HepG2 (cell line): ENCODE results near the gene LGALS1. TPM values are rescaled to one million over a fixed set of nuclear protein-coding genes. Genes with fewer than 3 reads are reported as not detected.
A peak's percentile ranks its signal among the peaks of the same experiment; 100 is the strongest.

Experiments
- E2F5 ChIP-seq: sonication (generic); formaldehyde crosslinking; conservative IDR thresholded peaks from 2 replicates; pipeline ENCODE4 v1.4.0; 2020; ENCODE audit warnings: missing genetic modification reagents
- HOXA7 ChIP-seq: sonication (generic); formaldehyde crosslinking; IDR thresholded peaks from 2 replicates; pipeline ENCODE4 v1.8.1; 2022; ENCODE audit warnings: mild to moderate bottlenecking, missing genetic modification reagents, moderate library complexity
- MED1 ChIP-seq: sonication (generic); formaldehyde crosslinking; IDR thresholded peaks from 2 replicates; pipeline ENCODE4 v1.4.0; 2020; ENCODE audit warnings: missing genetic modification reagents
- PHF5A ChIP-seq: IDR thresholded peaks from one replicate; pipeline ENCODE4 v1.6.1; 2018; ENCODE audit warnings: low read depth, missing genetic modification reagents; ENCODE audit not compliant: unreplicated experiment
- RARA ChIP-seq: IDR thresholded peaks from 2 replicates; pipeline ENCODE4 v1.6.1; 2016; ENCODE audit warnings: missing genetic modification reagents, missing compliant biosample characterization
- TAF15 ChIP-seq: fragments of 200-400 bp; formaldehyde crosslinking; IDR thresholded peaks from one replicate; pipeline ENCODE4 v1.6.1; 2018; ENCODE audit warnings: mild to moderate bottlenecking, low read depth, low read length; ENCODE audit not compliant: poor library complexity, severe bottlenecking
- ZMYM2 ChIP-seq: sonication (generic); formaldehyde crosslinking; IDR thresholded peaks from 2 replicates; pipeline ENCODE4 v1.8.0; 2022; ENCODE audit warnings: mild to moderate bottlenecking, missing genetic modification reagents
- ZNF142 ChIP-seq: sonication (generic); formaldehyde crosslinking; IDR thresholded peaks from 2 replicates; pipeline ENCODE4 v1.4.0; 2020; ENCODE audit warnings: missing genetic modification reagents
- ZNF17 ChIP-seq: sonication (generic); formaldehyde crosslinking; IDR thresholded peaks from 2 replicates; pipeline ENCODE4 v1.5.0; 2020; ENCODE audit warnings: mild to moderate bottlenecking, missing genetic modification reagents
- ZNF572 ChIP-seq: sonication (generic); formaldehyde crosslinking; IDR thresholded peaks from 2 replicates; pipeline ENCODE4 v1.5.1; 2020; ENCODE audit warnings: mild to moderate bottlenecking, missing genetic modification reagents
- ZNF605 ChIP-seq: sonication (generic); formaldehyde crosslinking; IDR thresholded peaks from 2 replicates; pipeline ENCODE4 v1.8.0; 2022; ENCODE audit warnings: mild to moderate bottlenecking, missing genetic modification reagents
- polyA plus RNA-seq, 8 experiments: library from polyadenylated mRNA; depleted of rRNA in 3 of 8; stranded (reverse) in 7 of 8; unstranded in 1 of 8; fragments of >200 nt; fragmentation: Illumina TruSeq in 4 of 8; extraction: Trizol in 4 of 8; gene quantifications; 2 replicates each; pipeline versions ENCODE4 v1.2.1 to v1.2.3, GENCODE V29; 2011 to 2016; ENCODE audit warnings: low read depth in 4 of 8, missing spikeins in 1 of 8, mixed read lengths in 1 of 8; ENCODE audit not compliant: insufficient read depth in 1 of 8
- total RNA-seq, 5 experiments: library from RNA; depleted of rRNA; stranded (reverse); fragments of >200 nt; fragmentation: Illumina TruSeq; extraction: Trizol; gene quantifications; 2 replicates each; pipeline ENCODE4 v1.2.3, GENCODE V29; 2016; ENCODE audit warnings: low read depth in 1 of 5
- TF ChIP-seq, protein P1 (sequence below): sonication (generic); formaldehyde crosslinking; IDR thresholded peaks from 2 replicates; pipeline ENCODE4 v1.5.1; 2020; ENCODE audit warnings: missing genetic modification reagents, mild to moderate bottlenecking, borderline replicate concordance
- TF ChIP-seq, protein P2 (sequence below): sonication (generic); formaldehyde crosslinking; IDR thresholded peaks from 2 replicates; pipeline ENCODE4 v1.8.0; 2023; ENCODE audit warnings: mild to moderate bottlenecking, missing genetic modification reagents

Gene LGALS1
- total and polyA plus RNA-seq, 2 of the 13 experiments (the other 11 are each of a cell fraction or from before 2014, with no cell fraction given), result 103 to 858 TPM

- TF ChIP-seq ZNF142 (CRISPR knock-in tag) (no peak; the same call in 1 of the 2 replicates), ZMYM2 (CRISPR knock-in tag) (0 out of 2 replicates have a peak, but pooled peaks have one; percentile 50), RARA (CRISPR knock-in tag) (peak; percentile 41; the same call in 1 of the 2 replicates), HOXA7 (CRISPR knock-in tag) (no peak), ZNF605 (CRISPR knock-in tag) (peak; percentile 50; the same call in 1 of the 2 replicates), ZNF17 (no peak), E2F5 (no peak), TAF15 (peak; percentile 87), ZNF572 (CRISPR knock-in tag) (no peak), MED1 (peak; percentile 15), PHF5A (CRISPR knock-in tag) (no peak)
- TF ChIP-seq, protein P1, sequence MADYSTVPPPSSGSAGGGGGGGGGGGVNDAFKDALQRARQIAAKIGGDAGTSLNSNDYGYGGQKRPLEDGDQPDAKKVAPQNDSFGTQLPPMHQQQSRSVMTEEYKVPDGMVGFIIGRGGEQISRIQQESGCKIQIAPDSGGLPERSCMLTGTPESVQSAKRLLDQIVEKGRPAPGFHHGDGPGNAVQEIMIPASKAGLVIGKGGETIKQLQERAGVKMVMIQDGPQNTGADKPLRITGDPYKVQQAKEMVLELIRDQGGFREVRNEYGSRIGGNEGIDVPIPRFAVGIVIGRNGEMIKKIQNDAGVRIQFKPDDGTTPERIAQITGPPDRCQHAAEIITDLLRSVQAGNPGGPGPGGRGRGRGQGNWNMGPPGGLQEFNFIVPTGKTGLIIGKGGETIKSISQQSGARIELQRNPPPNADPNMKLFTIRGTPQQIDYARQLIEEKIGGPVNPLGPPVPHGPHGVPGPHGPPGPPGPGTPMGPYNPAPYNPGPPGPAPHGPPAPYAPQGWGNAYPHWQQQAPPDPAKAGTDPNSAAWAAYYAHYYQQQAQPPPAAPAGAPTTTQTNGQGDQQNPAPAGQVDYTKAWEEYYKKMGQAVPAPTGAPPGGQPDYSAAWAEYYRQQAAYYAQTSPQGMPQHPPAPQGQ (CRISPR knock-in tag), result no peak
- TF ChIP-seq, protein P2, sequence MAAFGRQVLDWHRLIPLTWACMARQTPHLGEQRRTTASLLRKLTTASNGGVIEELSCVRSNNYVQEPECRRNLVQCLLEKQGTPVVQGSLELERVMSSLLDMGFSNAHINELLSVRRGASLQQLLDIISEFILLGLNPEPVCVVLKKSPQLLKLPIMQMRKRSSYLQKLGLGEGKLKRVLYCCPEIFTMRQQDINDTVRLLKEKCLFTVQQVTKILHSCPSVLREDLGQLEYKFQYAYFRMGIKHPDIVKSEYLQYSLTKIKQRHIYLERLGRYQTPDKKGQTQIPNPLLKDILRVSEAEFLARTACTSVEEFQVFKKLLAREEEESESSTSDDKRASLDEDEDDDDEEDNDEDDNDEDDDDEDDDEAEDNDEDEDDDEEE (CRISPR knock-in tag), result no peak
Observed at GRCh38 chr22:37633625-37634416, 41.6 kb upstream of the LGALS1 start (continued).
